GM19468 (cell line): ENCODE results near the gene KIAA0586.
"Not testable (repeated sequence)": the region's sequence is repeated elsewhere in the genome, so short reads cannot be mapped to it uniquely, and the experiment has no call there.

Source experiments
- ATAC-seq: cut with Tn5 transposase; IDR thresholded peaks from one replicate; pipeline ENCODE4 v1.9.1; 2021; ENCODE audit warnings: mild to moderate bottlenecking, moderate library complexity, moderate number of reproducible peaks; ENCODE audit not compliant: unreplicated experiment; ENCODE audit errors: extremely low read depth

The KIAA0586 gene

DNA sequence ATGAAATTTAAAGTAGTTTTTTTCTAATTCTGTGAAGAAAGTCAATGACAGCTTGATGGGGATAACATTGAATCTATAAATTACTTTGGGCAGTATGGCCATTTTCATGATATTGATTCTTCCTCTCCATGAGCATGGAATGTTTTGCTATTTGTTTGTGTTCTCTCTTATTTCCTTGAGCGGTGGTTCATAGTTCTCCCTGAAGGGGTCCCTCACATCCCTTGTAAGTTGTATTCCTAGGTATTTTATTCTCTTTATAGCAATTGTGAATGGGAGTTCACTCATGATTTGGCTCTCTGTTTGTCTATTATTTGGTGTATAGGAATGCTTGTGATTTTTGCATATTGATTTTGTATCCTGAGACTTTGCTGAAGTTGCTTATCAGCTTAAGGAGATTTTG lies 153.9 kb downstream of the KIAA0586 start:
- not testable (repeated sequence) for ATAC-seq

DNA sequence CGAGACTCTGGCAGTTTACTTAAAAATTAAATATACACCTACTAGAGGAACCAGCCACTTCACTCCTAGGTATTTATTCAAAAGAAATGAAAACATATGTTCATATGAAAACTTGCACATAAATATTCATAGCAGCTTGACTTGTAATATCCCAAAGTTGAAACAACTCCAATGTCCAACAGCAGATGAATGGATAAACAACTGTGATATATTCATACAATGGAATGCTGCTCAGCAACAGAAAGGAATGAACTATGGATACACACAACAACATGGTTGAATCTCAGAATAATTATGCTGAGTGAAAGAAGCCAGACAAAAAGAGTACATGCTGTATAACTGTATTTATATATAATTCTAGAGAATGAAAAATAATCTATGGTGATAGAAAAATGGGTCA lies 156.9 kb downstream of the KIAA0586 start:
- no peak for ATAC-seq

DNA sequence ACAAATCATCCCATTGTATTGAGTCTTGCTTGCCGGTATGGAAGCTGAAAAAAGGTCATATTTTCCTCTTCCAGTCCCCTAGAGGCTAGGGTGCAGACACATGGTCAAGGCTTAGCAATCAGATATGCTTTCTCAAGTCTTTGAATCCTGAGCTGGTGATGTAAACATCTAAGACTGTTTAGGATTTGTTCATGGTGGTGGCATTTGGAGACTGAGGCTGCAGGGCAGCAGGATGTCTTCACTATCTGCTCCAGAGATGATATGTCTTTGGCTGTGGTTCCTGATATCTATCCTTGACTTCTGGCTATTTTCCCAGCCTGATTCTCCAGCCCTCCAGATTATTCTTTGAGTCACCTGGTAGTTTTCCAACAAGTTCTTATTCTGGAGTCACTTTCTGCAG lies 159.8 kb downstream of the KIAA0586 start:
- ATAC-seq: no peak

DNA sequence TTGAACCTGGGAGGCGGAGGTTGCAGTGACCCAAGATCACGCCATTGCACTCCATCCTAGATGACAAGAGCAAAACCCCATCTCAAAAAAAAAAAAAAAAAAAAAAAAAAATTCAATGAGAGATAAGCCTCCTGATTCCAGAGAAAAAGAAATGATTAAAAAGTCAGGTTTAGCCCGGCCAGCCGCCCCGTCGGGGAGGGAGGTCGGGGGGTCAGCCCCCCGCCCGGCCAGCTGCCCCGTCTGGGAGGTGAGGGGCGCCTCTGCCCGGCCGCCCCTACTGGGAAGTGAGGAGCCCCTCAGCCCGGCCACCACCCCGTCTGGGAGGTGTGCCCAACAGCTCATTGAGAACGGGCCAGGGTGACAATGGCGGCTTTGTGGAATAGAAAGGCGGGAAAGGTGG lies 160.8 kb downstream of the KIAA0586 start:
- ATAC-seq: not testable (repeated sequence)

DNA sequence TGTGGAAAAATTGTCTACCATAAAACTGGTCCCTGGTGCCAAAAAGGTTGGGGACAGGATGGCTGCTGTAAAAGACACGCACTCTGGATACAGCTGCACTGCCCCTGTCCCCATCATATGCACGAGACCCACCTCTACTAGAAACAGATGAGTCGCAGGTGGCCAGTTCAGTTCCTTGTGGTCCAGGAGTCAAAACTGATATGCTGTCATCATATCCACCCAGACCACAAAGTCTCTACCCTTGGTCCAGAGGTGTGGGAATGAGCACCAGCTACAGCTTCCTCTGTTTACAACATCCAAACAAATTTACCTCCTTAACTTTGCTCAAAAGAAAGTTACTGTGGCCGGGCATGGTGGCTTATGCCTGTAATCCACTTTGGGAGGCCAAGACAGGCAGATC lies 166.5 kb downstream of the KIAA0586 start:
- no peak for ATAC-seq

DNA sequence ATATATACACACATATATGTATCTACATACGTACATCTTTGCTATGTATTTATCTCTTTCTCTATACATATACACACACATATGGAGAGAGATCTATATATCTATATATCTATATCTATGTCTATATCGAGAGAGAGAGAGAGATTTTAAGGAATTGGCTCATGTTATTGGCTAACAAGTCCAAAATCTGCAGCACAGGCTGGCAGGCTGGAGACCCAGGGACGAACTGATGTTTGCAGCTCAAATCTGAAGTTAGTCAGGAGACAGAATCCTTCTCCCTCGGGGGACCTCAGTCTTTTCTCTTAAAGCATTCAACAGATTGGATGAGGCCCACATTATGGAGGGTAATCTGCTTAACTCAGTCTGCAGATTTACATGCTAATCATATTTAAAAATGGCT lies 169.5 kb downstream of the KIAA0586 start:
- ATAC-seq: no peak

DNA sequence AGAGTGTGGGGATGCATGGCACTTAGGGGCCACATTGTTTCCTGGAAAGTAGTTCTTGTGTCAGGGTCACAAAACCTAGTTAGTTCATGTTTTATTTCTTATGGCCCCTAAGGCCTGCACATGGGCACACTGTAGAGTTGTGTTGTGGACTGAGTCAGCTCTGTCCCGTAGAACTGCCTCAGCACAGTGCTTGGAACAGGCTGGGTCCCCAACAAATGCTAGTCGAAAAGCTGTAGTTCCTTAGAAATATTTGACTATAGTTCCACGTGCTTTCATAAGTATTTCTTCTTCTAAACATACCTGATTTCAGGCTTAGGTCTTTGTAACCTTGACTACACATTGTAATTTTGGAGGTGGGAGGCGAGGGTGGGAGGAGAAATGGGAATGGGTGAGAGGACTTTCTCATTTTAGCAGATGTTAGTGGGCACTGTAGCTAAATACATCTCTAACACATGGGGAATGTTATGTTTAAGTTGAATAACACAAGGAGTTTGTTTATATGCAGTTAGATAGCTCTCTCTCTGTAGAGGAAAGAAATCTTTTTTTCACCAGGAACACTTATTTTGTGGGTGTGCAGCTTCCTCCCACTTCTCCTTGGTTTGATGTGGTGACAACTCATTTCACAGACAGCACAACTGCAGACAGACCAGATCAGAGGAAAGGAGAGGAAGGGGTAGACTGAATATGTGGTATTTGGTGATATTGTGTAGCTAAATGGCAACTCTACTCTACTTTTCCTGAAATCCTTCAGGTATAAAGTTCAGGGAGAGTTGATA lies 170.7 kb downstream of the KIAA0586 start:
- no peak for ATAC-seq

DNA sequence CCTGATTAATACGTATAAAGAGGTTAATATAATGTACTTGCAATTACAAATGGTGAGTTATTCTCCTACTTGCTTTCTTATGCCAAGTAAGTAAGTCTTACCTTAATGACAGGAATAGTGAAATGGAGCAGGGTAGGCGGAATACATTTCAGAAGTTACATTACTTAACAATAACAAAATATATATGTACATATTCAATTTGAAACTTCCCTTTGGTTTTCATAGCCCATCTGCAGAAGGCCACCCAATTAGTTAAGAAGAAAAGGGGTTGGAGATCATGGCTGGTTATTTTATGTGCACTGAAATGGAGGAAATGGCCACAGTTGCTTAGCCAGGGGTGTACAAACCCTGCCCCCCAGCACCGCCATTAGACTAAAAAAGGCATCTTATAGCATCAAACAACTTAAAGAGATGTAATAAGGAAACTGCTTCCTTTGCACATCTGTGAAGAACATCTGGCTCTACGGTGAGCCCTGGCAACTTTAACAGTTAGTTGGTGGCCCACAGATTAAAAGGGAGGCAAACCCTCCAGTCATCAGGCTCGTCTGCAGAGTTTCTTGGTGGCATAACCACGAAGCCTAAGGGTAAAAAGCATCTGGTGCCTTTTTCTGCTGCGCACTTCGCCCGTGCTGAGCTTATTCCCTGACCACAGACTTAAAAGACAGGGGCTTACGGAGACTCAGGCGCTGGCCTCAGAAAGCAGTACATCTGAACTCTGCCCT lies 171.4 kb downstream of the KIAA0586 start:
- ATAC-seq: no peak

DNA sequence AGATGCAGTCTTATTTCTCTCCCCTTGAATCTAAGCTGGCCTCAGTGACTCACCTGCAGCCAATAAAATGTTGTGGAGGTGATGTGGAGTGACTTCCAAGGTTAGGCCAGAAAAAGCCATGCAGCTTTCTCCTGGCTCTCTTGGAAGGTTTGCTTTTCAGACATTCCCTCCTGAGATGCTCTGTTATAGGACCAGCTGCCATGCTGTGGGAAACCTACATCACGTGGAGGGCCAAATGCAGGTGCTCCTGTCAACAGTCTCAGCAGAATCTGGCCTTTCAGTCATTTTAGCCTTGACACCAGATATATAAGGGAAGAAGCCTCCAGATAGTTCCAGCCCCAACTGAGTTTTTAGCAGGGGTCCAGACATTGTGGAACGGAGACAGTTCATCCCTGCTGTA lies 172.2 kb downstream of the KIAA0586 start:
- no peak for ATAC-seq
